Measurements from ENCODE around the gene LRRC27. TPM values are rescaled to one million over a fixed set of nuclear protein-coding genes. Genes with fewer than 3 reads are reported as not detected.

The LRRC27 gene
- total and polyA plus RNA-seq, 2 of the 4 experiments (the other 2 are of a cell fraction) = 3.8 to 5.3 TPM

GRCh38 chr10:132353456-132354355 lies 21.7 kb downstream of the LRRC27 start (continued):
- no peak for TF ChIP-seq CTCF (conservative IDR thresholded peaks at IDR 0.05; ENCODE audit: low read depth, low read length)
